AG04450 (cell line): Measurements from ENCODE around the gene CHRM2. TPM values are rescaled to one million over a fixed set of nuclear protein-coding genes. Genes with fewer than 3 reads are reported as not detected.
A peak's percentile ranks its signal among the peaks of the same experiment; 100 is the strongest.

Experiments
- CTCF ChIA-PET: fragments of 300-600, 350-600 bp; formaldehyde crosslinking; extraction: SDS; loops from one replicate; lab custom pipeline; 2022; ENCODE audit warnings: antibody characterized with exemption, inconsistent platforms; lab: Charles Lee
- POLR2A ChIA-PET: fragments of 350-600 bp; formaldehyde crosslinking; extraction: SDS; loops from one replicate; lab custom pipeline; 2021; ENCODE audit warnings: antibody characterized with exemption, inconsistent platforms; lab: Yijun Ruan, JAX
- DNase-seq: peaks from one replicate; pipeline ENCODE4 v3.0.0-alpha.2; 2011; ENCODE audit warnings: low read depth, low spot score
- H3K27ac ChIP-seq: one replicate; pipeline ENCODE4 v1.5.1; 2012; ENCODE audit warnings: low read depth, low read length, control low read depth
- H3K27me3 ChIP-seq: one replicate; pipeline ENCODE4 v1.6.0; 2012; ENCODE audit warnings: low read length; ENCODE audit not compliant: control insufficient read depth, insufficient read depth
- H3K4me3 ChIP-seq: 2 replicates; pipeline ENCODE4 v1.5.1; 2011; ENCODE audit warnings: mild to moderate bottlenecking, low read depth, low read length, control low read depth
- H3K9me3 ChIP-seq: 2 replicates; pipeline ENCODE4 v1.5.1; 2012; ENCODE audit warnings: low read length; ENCODE audit not compliant: control insufficient read depth, insufficient read depth
- polyA plus RNA-seq: library from polyadenylated mRNA; depleted of rRNA; stranded (reverse); fragments of >200 nt; gene quantifications from 2 replicates; pipeline ENCODE4 v1.2.3, GENCODE V29; 2011
- TF ChIP-seq, protein P1 (sequence below): IDR thresholded peaks from 2 replicates; pipeline ENCODE4 v1.5.1; 2011; ENCODE audit warnings: low read depth, low read length, control low read depth, inconsistent platforms

CHRM2 gene
- polyA plus RNA-seq, 1 experiment = 85.6 TPM

DNA sequence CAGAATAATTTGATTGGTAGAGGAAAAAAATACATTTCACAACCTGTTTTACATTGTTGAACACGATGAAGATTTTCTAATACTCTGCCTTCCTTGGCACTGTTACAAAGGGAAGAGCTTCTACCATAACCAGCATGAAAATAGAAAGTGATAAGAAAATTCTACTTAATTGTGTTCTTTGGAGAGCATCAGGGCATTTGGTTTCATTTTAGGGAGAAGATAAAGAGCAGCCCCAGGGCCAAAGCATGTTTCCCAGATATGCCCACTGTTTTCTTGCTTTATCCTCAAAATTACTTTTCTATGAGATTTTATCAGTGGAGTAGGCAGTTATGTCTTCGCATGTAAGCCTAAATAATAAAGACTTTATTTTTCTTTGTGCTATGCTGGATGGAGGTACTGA, 9.5 kb downstream of the CHRM2 start:
- Histone ChIP-seq H3K9me3 (no peaks in the 10 kb centered on the region), H3K27ac (no peak overlapping the region), H3K4me3 (no peak overlapping the region), H3K27me3 (no peaks in the 10 kb centered on the region)
- ChIA-PET POLR2A (no interaction called here), CTCF (interaction anchor here (1.2 kb wide), 1 partner anchor 9 kb away, joined by 3 read pairs; the partner anchor contains the start of gene CHRM2)
- no peak for DNase-seq
- TF ChIP-seq, protein P1, sequence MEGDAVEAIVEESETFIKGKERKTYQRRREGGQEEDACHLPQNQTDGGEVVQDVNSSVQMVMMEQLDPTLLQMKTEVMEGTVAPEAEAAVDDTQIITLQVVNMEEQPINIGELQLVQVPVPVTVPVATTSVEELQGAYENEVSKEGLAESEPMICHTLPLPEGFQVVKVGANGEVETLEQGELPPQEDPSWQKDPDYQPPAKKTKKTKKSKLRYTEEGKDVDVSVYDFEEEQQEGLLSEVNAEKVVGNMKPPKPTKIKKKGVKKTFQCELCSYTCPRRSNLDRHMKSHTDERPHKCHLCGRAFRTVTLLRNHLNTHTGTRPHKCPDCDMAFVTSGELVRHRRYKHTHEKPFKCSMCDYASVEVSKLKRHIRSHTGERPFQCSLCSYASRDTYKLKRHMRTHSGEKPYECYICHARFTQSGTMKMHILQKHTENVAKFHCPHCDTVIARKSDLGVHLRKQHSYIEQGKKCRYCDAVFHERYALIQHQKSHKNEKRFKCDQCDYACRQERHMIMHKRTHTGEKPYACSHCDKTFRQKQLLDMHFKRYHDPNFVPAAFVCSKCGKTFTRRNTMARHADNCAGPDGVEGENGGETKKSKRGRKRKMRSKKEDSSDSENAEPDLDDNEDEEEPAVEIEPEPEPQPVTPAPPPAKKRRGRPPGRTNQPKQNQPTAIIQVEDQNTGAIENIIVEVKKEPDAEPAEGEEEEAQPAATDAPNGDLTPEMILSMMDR = no peak

DNA sequence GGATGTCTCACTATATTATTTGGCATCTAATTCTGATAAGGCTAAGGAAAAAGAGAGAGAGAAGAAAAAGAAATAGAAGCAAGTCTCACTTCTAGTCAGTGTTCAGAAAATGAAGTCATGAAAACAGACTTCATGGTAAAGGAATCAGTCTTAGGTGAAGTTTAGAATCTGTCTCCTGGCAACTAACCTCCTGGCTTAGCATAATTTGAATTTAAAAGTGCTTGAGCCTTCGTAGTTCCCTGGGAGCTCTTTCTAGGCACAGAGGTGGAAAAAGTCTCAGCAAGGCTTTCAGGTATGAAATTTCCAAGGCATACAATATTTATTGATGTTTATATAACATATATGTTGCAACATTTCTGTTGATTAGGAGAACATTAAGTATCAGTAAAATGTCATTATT, 10.4 kb downstream of the CHRM2 start:
- H3K27me3 ChIP-seq = no peaks in the 10 kb centered on the region
- POLR2A ChIA-PET = no interaction called here
- TF ChIP-seq, protein P1 = no peak
- no peak overlapping the region for H3K27ac ChIP-seq
- H3K4me3 ChIP-seq = no peak overlapping the region
- CTCF ChIA-PET = no interaction called here
- DNase-seq = no peak
- no peaks in the 10 kb centered on the region for H3K9me3 ChIP-seq

DNA sequence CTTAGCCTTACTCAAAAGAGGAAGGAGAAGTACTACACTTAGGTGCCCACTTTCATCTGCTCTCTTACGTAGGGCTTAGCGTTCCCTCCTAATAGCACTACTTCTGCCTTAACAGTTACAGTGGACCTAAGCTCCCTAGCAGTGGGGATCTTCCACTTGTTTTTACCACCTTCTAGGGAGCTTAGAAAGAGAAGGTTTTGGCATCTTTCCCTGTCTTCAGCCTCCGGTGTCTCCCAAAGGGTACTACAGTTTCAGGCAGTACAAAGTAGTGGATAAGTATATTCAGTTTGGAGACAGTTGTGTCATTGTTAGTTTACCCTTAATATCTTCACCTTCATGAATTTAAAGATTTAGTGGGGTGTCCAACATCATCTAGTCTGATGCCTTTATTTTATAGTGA, 14.6 kb downstream of the CHRM2 start:
- no peak overlapping the region for H3K27ac ChIP-seq
- H3K27me3 ChIP-seq = no peaks in the 10 kb centered on the region
- no peak for DNase-seq
- H3K4me3 ChIP-seq = no peak overlapping the region
- H3K9me3 ChIP-seq = no peaks in the 10 kb centered on the region
- TF ChIP-seq, protein P1 = peak; percentile 27
- POLR2A ChIA-PET = no interaction called here
- CTCF ChIA-PET = interaction anchor here (1.2 to 2.0 kb wide), 2 partner anchors 12 to 34 kb away, joined by 4 to 8 read pairs; no protein-coding TSS in a partner anchor

DNA sequence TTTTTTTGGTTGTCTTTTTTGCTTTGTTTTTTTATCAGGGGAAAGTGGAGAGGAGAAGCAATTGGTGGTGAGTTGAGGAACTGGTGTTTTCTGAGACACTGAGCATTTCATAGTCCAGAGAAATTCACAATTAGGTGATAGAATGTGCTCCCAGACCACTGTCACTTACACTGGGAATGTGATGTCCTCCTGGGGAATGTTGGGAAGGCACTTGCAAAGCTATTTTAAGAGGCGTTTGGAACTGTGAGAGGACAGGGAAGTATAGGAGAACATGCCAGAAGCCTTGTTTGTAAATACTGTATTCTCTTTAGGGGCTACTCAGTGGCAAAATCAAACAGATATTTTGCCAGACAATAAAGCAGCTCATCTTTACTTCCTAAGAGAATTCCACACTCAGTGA, 16.0 kb downstream of the CHRM2 start:
- no peak overlapping the region for H3K27ac ChIP-seq
- CTCF ChIA-PET = interaction anchor here (0.8 kb wide), 1 partner anchor 570 kb away, joined by 3 read pairs; no protein-coding TSS in a partner anchor
- POLR2A ChIA-PET = interaction anchor here (0.7 kb wide), 1 partner anchor 262 kb away, joined by 7 read pairs; no protein-coding TSS in a partner anchor

DNA sequence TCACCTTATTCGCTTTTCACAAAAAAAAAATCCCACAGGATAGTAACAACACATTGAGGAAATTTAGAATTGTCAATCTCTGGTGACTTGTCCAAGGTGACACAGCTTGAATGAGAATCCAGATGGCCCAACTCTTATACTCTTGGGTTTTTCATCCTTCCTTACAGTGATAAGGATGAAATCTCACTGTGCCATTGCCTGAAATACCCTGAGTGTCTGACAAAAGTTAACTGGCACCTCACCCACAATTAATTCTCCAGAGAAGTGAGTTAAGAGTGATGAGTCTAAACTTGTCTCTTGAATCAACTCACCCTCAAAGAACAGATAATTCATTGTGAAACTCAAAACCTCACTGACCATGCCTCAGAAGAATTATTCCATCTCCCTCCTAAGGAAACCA, 18.9 kb downstream of the CHRM2 start:
- Histone ChIP-seq H3K9me3 (no peaks in the 10 kb centered on the region), H3K4me3 (no peak overlapping the region), H3K27me3 (no peaks in the 10 kb centered on the region), H3K27ac (no peak overlapping the region)
- no peak for DNase-seq
- TF ChIP-seq, protein P1 = no peak
- POLR2A ChIA-PET = no interaction called here
- CTCF ChIA-PET = no interaction called here

More for the DNA sequence above, 16.0 kb downstream of the CHRM2 start:
- Histone ChIP-seq H3K27me3 (no peaks in the 10 kb centered on the region), H3K9me3 (no peaks in the 10 kb centered on the region), H3K4me3 (no peak overlapping the region)
- TF ChIP-seq, protein P1 = no peak
- DNase-seq = no peak
